Fibroblast of villous mesenchyme (primary cell): ENCODE results near the gene TMEM100. TPM values are rescaled to one million over a fixed set of nuclear protein-coding genes. Genes with fewer than 3 reads are reported as not detected.

Experiments
- DNase-seq: peaks from one replicate; pipeline ENCODE4 v3.0.0-alpha.2; 2010; ENCODE audit warnings: low read depth
- H3K4me3 ChIP-seq: 2 replicates; pipeline ENCODE4 v1.5.1; 2011; ENCODE audit warnings: low read depth, mild to moderate bottlenecking, low read length
- total RNA-seq: library from RNA; depleted of rRNA; stranded (reverse); fragments of >200 nt; gene quantifications from 2 replicates; pipeline ENCODE4 v1.2.3, GENCODE V29; 2012
- TF ChIP-seq, protein P1 (sequence below): IDR thresholded peaks from 2 replicates; pipeline ENCODE4 v1.5.1; 2012; ENCODE audit warnings: low read depth, mild to moderate bottlenecking, low read length; ENCODE audit not compliant: insufficient read depth

TMEM100 gene
- total RNA-seq, 1 donor: under 0.01 TPM

DNA sequence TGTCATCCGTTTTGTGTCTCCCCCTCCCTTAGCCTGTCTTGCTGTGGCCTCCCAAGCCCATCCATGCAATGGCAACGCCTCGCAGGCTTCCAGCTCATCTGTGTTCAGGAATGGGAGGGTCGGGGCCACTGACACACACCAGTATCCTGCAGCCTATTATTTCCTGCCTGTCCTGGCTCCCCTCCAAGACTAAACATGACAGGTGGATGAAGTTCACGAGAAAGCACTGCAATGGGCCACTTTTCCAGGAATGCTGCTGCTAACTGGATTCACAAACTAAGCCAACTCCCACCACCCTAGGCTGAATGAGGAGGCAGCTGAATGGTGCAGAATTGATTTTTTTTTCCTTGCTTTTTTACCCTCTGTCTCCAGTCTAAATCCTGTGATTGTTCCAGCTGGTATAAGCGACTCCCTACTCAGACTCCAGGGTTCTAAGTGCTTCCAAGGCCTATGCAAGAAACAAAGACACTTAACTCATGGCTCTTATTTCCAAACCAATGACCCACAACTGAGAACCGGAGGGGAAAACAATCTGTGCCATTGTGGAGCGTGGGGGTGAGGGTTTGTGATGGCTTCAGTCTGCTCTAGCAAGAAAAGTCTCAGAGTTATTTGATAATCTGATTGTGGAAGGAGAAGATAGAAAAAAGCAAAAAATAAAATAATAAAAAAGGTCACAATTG lies 23.3 kb downstream of the TMEM100 start:
- no peak overlapping the region for H3K4me3 ChIP-seq
- TF ChIP-seq, protein P1, sequence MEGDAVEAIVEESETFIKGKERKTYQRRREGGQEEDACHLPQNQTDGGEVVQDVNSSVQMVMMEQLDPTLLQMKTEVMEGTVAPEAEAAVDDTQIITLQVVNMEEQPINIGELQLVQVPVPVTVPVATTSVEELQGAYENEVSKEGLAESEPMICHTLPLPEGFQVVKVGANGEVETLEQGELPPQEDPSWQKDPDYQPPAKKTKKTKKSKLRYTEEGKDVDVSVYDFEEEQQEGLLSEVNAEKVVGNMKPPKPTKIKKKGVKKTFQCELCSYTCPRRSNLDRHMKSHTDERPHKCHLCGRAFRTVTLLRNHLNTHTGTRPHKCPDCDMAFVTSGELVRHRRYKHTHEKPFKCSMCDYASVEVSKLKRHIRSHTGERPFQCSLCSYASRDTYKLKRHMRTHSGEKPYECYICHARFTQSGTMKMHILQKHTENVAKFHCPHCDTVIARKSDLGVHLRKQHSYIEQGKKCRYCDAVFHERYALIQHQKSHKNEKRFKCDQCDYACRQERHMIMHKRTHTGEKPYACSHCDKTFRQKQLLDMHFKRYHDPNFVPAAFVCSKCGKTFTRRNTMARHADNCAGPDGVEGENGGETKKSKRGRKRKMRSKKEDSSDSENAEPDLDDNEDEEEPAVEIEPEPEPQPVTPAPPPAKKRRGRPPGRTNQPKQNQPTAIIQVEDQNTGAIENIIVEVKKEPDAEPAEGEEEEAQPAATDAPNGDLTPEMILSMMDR: no peak
- DNase-seq: no peak

DNA sequence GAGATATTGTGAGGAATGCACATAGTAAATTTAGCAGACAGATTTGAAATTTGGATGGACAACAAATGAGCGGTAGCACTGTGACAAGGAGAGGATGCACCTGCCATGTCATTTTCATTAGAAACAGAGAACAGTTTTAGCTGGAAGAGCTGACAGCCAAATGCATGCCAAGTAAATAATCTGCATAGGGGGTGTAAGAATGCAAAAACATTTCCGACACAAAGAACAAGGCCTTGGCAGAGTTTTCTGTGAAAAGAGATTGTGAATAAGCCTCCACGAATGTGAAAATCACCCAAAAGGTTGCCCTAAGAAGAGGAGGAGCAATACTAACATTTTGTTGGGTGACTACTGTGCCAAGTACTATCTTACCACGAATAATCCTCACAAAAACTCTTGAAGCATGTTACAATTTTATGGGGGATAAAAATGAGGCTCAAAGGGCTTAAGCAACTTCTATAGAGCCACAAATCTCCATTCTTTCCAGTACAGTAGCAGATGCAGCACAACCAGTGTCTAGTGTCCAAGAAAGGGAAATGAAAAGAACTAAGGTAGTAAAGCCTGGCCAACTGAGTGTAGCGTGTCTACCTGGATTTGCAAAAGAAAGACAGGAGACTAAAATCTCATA lies 28.3 kb downstream of the TMEM100 start:
- TF ChIP-seq, protein P1: no peak
- no peak for DNase-seq
- no peak overlapping the region for H3K4me3 ChIP-seq

DNA sequence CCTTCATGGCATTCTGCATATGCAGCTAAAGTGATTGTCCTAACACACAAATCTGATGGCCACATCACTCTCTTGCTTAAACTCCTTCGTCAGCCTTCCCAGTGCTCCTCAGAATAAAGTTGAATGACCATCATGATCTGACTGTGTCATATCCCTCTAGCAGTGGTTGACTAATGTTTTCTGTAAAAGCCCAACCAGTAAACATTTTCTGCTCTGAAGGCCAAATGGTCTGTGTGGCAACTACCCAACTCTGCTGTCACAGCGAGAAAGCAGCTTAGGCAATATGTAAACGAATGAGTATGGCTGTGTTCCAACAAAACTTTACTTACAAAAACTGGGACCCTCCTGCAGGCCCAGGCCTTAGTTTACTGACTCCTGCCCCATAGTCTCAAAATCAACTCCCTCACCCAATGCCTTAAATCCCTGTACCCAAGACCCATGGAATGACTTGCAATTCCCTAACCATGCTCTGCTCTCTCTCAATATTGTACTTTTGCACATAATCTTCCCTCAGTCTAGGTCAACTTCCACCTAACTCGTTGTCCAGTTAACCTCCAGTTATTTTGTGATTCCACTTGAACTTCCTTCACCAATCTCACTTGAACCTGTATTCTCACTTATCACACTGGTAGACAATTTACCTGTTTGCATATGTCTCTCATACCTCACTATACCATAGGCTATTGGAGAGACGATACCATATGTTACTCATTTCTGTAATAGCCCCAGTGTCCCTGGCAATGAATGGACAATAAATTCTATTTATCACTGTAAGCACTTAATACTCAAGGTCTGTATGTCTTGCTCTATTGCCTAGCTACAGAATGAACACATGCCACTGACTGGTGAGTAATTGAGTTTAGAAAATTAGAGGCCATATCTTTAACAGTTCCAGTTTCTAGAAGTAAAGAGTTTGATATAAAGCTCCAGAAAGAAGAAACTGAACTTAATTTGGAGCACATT lies 29.1 kb downstream of the TMEM100 start:
- TF ChIP-seq, protein P1: no peak
- DNase-seq: peak; percentile 68
- no peak overlapping the region for H3K4me3 ChIP-seq

DNA sequence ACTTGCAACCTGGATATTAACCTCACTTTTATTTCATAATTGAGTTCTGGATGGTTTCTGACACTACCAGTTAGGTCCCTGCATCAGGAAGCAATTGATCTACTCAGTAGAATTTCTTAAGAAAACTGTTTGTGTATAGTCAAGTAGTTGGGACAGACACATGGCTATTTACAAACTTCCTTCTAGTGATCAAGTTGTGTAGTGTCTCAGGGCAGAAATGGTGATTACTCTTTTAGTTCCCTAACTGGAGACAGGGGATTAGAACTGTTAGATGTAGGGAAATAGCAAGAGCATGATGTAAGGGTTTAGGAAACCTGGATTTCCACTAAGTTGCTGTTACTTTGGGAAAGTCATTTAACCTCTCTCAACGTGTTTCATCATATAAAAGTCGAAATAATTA lies 30.4 kb downstream of the TMEM100 start:
- TF ChIP-seq, protein P1: no peak
- H3K4me3 ChIP-seq: no peak overlapping the region
- no peak for DNase-seq

DNA sequence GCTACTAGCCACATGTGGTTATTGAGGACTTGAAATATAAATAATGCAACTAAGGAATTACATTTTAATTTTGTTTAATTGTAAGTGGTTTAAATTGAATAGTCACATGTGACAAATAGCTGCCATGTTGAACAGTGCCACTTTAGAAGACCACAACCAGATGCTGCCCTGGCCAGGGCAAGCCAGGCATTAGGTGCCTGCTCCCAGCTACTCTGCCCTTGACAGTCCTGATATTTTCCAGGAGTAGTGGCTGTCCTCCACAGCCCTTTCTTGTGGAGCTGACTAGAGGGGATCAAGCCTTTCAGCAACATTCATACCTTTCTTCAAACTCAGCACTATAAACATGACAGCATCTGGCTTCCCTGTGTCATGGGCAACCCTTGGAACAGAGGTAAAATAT lies 31.0 kb downstream of the TMEM100 start:
- no peak overlapping the region for H3K4me3 ChIP-seq
- no peak for DNase-seq
- TF ChIP-seq, protein P1: no peak

DNA sequence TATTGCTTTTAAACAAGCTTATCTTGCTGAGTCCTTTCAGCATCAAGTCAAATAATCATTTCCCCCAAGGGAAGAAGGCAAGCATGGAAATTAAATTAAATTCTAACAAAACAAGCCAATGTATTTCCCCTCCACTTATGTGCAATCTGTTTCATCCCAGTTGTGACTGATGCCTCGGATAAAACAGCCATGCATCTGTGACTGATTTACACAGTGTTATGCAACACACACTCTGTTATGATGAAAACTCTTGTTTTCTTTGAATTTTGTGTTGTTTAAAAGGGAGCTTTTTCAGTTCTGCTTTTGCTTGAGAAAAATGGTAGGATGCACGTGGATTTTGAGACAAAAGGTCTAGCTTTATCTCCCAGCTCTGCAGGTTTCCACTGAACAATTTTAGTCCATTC lies 32.6 kb downstream of the TMEM100 start:
- TF ChIP-seq, protein P1: no peak
- DNase-seq: peak; percentile 31
- H3K4me3 ChIP-seq: no peak overlapping the region
